SK-N-SH (cell line): ENCODE measurements around the gene SMARCA4. TPM values are rescaled to one million over a fixed set of nuclear protein-coding genes. Genes with fewer than 3 reads are reported as not detected.
"Not testable (repeated sequence)": the region's sequence is repeated elsewhere in the genome, so short reads cannot be mapped to it uniquely, and the experiment has no call there.

ENCODE experiments used
- CTCF ChIA-PET: fragments of 300-600, 350-600 bp; formaldehyde crosslinking; extraction: SDS; loops from one replicate; lab custom pipeline; 2021; lab: Yijun Ruan, JAX
- POLR2A ChIA-PET: fragments of 350-600 bp; sonication (Branson Sonifier 250); formaldehyde crosslinking; extraction: SDS; loops from one replicate; lab custom pipeline; 2020; ENCODE audit warnings: antibody characterized with exemption, inconsistent platforms; lab: Yijun Ruan, JAX
- DNase-seq: peaks from one replicate; pipeline ENCODE4 v3.0.0; 2012
- H2AFZ ChIP-seq: fragments of 200-600 bp; sonication (generic); 2 replicates; pipeline ENCODE4 v1.8.1; 2016; ENCODE audit warnings: antibody characterized with exemption, mild to moderate bottlenecking, low read depth
- H3F3A ChIP-seq: fragments of 200-600 bp; sonication (generic); replicated peaks from 2 replicates; pipeline ENCODE3; 2016; ENCODE audit warnings: antibody characterized with exemption, mild to moderate bottlenecking; ENCODE audit not compliant: insufficient read depth
- H3K27ac ChIP-seq, 2 experiments: fragments of 200-500 bp in 1 of 2; fragments of 200-600 bp in 1 of 2; sonication (Bioruptor generic) in 1 of 2; sonication (generic), shearing (Covaris generic) in 1 of 2; 2 replicates each; pipeline versions ENCODE4 v1.5.1 to v1.6.1; 2014 to 2016; ENCODE audit warnings: low read depth in 2 of 2, inconsistent platforms in 1 of 2, low read length in 1 of 2, mild to moderate bottlenecking in 1 of 2, mixed read lengths in 1 of 2
- H3K27me3 ChIP-seq: fragments of 200-600 bp; sonication (generic), shearing (Covaris generic); 2 replicates; pipeline ENCODE4 v1.6.1; 2016; ENCODE audit warnings: mixed run types; ENCODE audit not compliant: insufficient read depth
- H3K36me3 ChIP-seq, 2 experiments: fragments of 200-500 bp in 1 of 2; fragments of 200-600 bp in 1 of 2; sonication (Bioruptor generic) in 1 of 2; sonication (generic) in 1 of 2; replicated peaks in 1 of 2; 2 replicates each; pipeline versions ENCODE3 to v1.5.1; 2014 to 2016; ENCODE audit warnings: low read length in 1 of 2, mild to moderate bottlenecking in 1 of 2; ENCODE audit not compliant: insufficient read depth in 2 of 2, control insufficient read depth in 1 of 2
- H3K4me1 ChIP-seq, 2 experiments: fragments of 200-500 bp in 1 of 2; fragments of 200-600 bp in 1 of 2; sonication (Bioruptor generic) in 1 of 2; sonication (generic), shearing (Covaris generic) in 1 of 2; 2 replicates each; pipeline versions ENCODE4 v1.5.1 to v1.6.1; 2014 to 2016; ENCODE audit warnings: low read depth in 1 of 2, low read length in 1 of 2, mixed run types in 1 of 2; ENCODE audit not compliant: insufficient read depth in 2 of 2, control insufficient read depth in 1 of 2
- H3K4me2 ChIP-seq: fragments of 200-600 bp; sonication (generic), shearing (Covaris generic); 2 replicates; pipeline ENCODE4 v1.6.1; 2017; ENCODE audit warnings: mixed run types
- H3K4me3 ChIP-seq, 2 experiments: fragments of 200-500 bp in 1 of 2; fragments of 200-600 bp in 1 of 2; sonication (Bioruptor generic) in 1 of 2; sonication (generic), shearing (Covaris generic) in 1 of 2; 2 replicates each; pipeline versions ENCODE4 v1.5.1 to v1.8.1; 2014 to 2016; ENCODE audit warnings: low read depth in 2 of 2, inconsistent platforms in 1 of 2, low read length in 1 of 2, mild to moderate bottlenecking in 1 of 2, mixed read lengths in 1 of 2, moderate library complexity in 1 of 2
- H3K79me2 ChIP-seq: fragments of 200-600 bp; sonication (generic); 2 replicates; pipeline ENCODE4 v1.8.1; 2017; ENCODE audit warnings: mild to moderate bottlenecking; ENCODE audit not compliant: insufficient read depth
- H3K9ac ChIP-seq: fragments of 200-600 bp; sonication (generic); 2 replicates; pipeline ENCODE4 v1.6.1; 2017; ENCODE audit warnings: mixed run types
- H3K9me2 ChIP-seq: fragments of 200-600 bp; sonication (generic); 2 replicates; pipeline ENCODE4 v1.6.1; 2017; ENCODE audit warnings: mixed run types
- H3K9me3 ChIP-seq: fragments of 200-600 bp; sonication (generic); 2 replicates; pipeline ENCODE4 v1.6.1; 2017; ENCODE audit warnings: mixed run types, mild to moderate bottlenecking, moderate library complexity
- H4K20me1 ChIP-seq: fragments of 200-600 bp; sonication (generic); 2 replicates; pipeline ENCODE4 v1.6.1; 2017; ENCODE audit warnings: mild to moderate bottlenecking, mixed run types; ENCODE audit not compliant: insufficient read depth
- CHD2 ChIP-seq: fragments of 150-350 bp; IDR thresholded peaks from 2 replicates; pipeline ENCODE4 v1.6.1; 2018; ENCODE audit warnings: low read length; ENCODE audit not compliant: partially characterized antibody
- ELF1 ChIP-seq: IDR thresholded peaks from 2 replicates; pipeline ENCODE4 v1.4.0; 2012
- EZH2phosphoT487 ChIP-seq: fragments of 200-600 bp; sonication (generic); IDR thresholded peaks from 2 replicates; pipeline ENCODE4 v1.6.1; 2017; ENCODE audit warnings: low read depth, mixed run types, mild to moderate bottlenecking, antibody characterized with exemption, moderate library complexity, borderline replicate concordance
- FOSL2 ChIP-seq: IDR thresholded peaks from 2 replicates; pipeline ENCODE4 v1.4.0; 2012; ENCODE audit warnings: low read depth, mild to moderate bottlenecking, moderate library complexity, borderline replicate concordance
- FOXM1 ChIP-seq: IDR thresholded peaks from 2 replicates; pipeline ENCODE4 v1.4.0; 2012; ENCODE audit warnings: low read depth, mild to moderate bottlenecking
- GABPA ChIP-seq: IDR thresholded peaks from 2 replicates; pipeline ENCODE4 v1.4.0; 2012; ENCODE audit warnings: low read depth, mild to moderate bottlenecking
- GATA2 ChIP-seq: sonication (generic); formaldehyde crosslinking; IDR thresholded peaks from 2 replicates; pipeline ENCODE4 v1.5.0; 2020; ENCODE audit warnings: mild to moderate bottlenecking, missing genetic modification reagents
- IRF3 ChIP-seq: fragments of 150-350 bp; IDR thresholded peaks from 2 replicates; pipeline ENCODE4 v1.6.1; 2016; ENCODE audit warnings: mild to moderate bottlenecking, low read depth, low read length
- NFIC ChIP-seq: IDR thresholded peaks from 2 replicates; pipeline ENCODE4 v1.4.0; 2012; ENCODE audit warnings: borderline replicate concordance
- RAD21 ChIP-seq: IDR thresholded peaks from 2 replicates; pipeline ENCODE4 v1.6.1; 2012; ENCODE audit warnings: mild to moderate bottlenecking, low read length
- RCOR1 ChIP-seq: fragments of 150-350 bp; IDR thresholded peaks from 2 replicates; pipeline ENCODE4 v1.6.1; 2017; ENCODE audit warnings: antibody characterized with exemption, low read length
- RFX5 ChIP-seq: IDR thresholded peaks from 2 replicates; pipeline ENCODE4 v1.6.1; 2012; ENCODE audit warnings: mild to moderate bottlenecking, improper control_type of control experiment, low read length
- RXRA ChIP-seq: IDR thresholded peaks from 2 replicates; pipeline ENCODE4 v1.4.0; 2012; ENCODE audit warnings: low read depth, mild to moderate bottlenecking, borderline replicate concordance
- SIN3A ChIP-seq: IDR thresholded peaks from 2 replicates; pipeline ENCODE4 v1.6.1; 2012; ENCODE audit warnings: low read depth, mild to moderate bottlenecking, low read length, moderate library complexity, borderline replicate concordance
- TCF12 ChIP-seq: IDR thresholded peaks from 2 replicates; pipeline ENCODE4 v1.4.0; 2012
- TEAD4 ChIP-seq: IDR thresholded peaks from 2 replicates; pipeline ENCODE4 v1.4.0; 2012; ENCODE audit warnings: mild to moderate bottlenecking, borderline replicate concordance; ENCODE audit not compliant: insufficient read depth
- USF2 ChIP-seq: fragments of 150-350 bp; IDR thresholded peaks from 2 replicates; pipeline ENCODE4 v1.6.1; 2017; ENCODE audit warnings: antibody characterized with exemption, low read length, low read depth, borderline replicate concordance
- YY1 ChIP-seq: IDR thresholded peaks from 2 replicates; pipeline ENCODE4 v1.4.0; 2012; ENCODE audit warnings: low read depth, mild to moderate bottlenecking
- ZBTB33 ChIP-seq: IDR thresholded peaks from 2 replicates; pipeline ENCODE4 v1.4.0; 2012; ENCODE audit warnings: low read depth, borderline replicate concordance
- WGBS: methylation state at CpG from one replicate; pipeline ENCODE4 v1.1.6; 2017; ENCODE audit warnings: low lambda C conversion rate; 5-methylcytosine and 5-hydroxymethylcytosine counted together
- polyA plus RNA-seq, 3 experiments: library from polyadenylated mRNA; depleted of rRNA; stranded (reverse); fragments of >200 nt; gene quantifications; 2 replicates each; pipeline ENCODE4 v1.2.3, GENCODE V29; 2012

The SMARCA4 gene
- polyA plus RNA-seq, 1 of the 3 experiments (the other 2 are of a cell fraction): 90.7 TPM

- no peak for TF ChIP-seq USF2
- TF ChIP-seq ZBTB33: no peak
- no peak for TF ChIP-seq TEAD4
- no peak for TF ChIP-seq RXRA
- TF ChIP-seq SIN3A: no peak
- TF ChIP-seq GATA2: no peak
- no peak for TF ChIP-seq YY1
- TF ChIP-seq NFIC: no peak
- TF ChIP-seq IRF3: no peak
- no peak for TF ChIP-seq ELF1
- TF ChIP-seq FOXM1: no peak
- TF ChIP-seq TCF12: no peak
- no peak for TF ChIP-seq FOSL2
- Histone ChIP-seq H4K20me1 (no peaks in the 10 kb centered on the region; the same call in 1 of the 2 replicates), H3K79me2 (peaks cover 46% of the 10 kb centered on the region), H3F3A (peaks cover 10% of the 10 kb centered on the region), H3K9me2 (no peaks in the 10 kb centered on the region), H3K4me2 (no peak overlapping the region), H3K4me1 (peaks cover 7 to 8% of the 10 kb centered on the region in 2 experiments; a peak in 2 of 4 replicates), H3K27ac (no peak overlapping the region), H3K9ac (no peak overlapping the region), H3K27me3 (no peaks in the 10 kb centered on the region), H2AFZ (no peak overlapping the region), H3K9me3 (no peaks in the 10 kb centered on the region; the same call in 1 of the 2 replicates), H3K36me3 (peaks cover 16 to 25% of the 10 kb centered on the region in 2 experiments), H3K4me3 (no peak overlapping the region)
- ChIA-PET POLR2A (no interaction called here), CTCF (interaction anchor here (2.0 kb wide), 1 partner anchor 25 kb away, joined by 10 read pairs; no protein-coding TSS in a partner anchor)
- no peak for DNase-seq
- 87% methylated on average over 5 of the region's 5 CpGs for WGBS
Measured at GRCh38 chr19:11101057-11101456, 140.2 kb downstream of the SMARCA4 start.

- no peak overlapping the region for H3K27ac ChIP-seq
- no peak overlapping the region for H3K4me3 ChIP-seq
- H3K9me3 ChIP-seq: no peaks in the 10 kb centered on the region; the same call in 1 of the 2 replicates
- no peaks in the 10 kb centered on the region for H3K27me3 ChIP-seq
- no peaks in the 10 kb centered on the region for H3K9me2 ChIP-seq
- DNase-seq: no peak
- H3K79me2 ChIP-seq: peaks cover 28% of the 10 kb centered on the region
- no peak overlapping the region for H2AFZ ChIP-seq
- POLR2A ChIA-PET: no interaction called here
- CTCF ChIA-PET: no interaction called here
- H3K4me1 ChIP-seq: peaks cover 0 to 10% of the 10 kb centered on the region in 2 experiments; a peak in 1 of 4 replicates
- WGBS: 97% methylated on average over 9 of the region's 16 CpGs
- no peaks in the 10 kb centered on the region for H3F3A ChIP-seq
- H3K4me2 ChIP-seq: no peak overlapping the region
- no peaks in the 10 kb centered on the region for H4K20me1 ChIP-seq
- H3K9ac ChIP-seq: no peak overlapping the region
- H3K36me3 ChIP-seq: peaks cover 16 to 32% of the 10 kb centered on the region in 2 experiments
- no peak for TF ChIP-seq RCOR1
- TF ChIP-seq FOSL2: no peak
- no peak for TF ChIP-seq FOXM1
- TF ChIP-seq SIN3A: no peak
- TF ChIP-seq EZH2phosphoT487: no peak
- no peak for TF ChIP-seq GABPA
- no peak for TF ChIP-seq TEAD4
- no peak for TF ChIP-seq RAD21
- no peak for TF ChIP-seq RXRA
- TF ChIP-seq CHD2: no peak
- TF ChIP-seq RFX5: no peak
- TF ChIP-seq, all 33 proteins: peak for 0
Measured at GRCh38 chr19:11102944-11103343, 142.1 kb downstream of the SMARCA4 start.

- H3K4me1 ChIP-seq, H3F3A ChIP-seq, H3K9me3 ChIP-seq, DNase-seq, H2AFZ ChIP-seq, H4K20me1 ChIP-seq, H3K4me2 ChIP-seq, H3K27me3 ChIP-seq, H3K27ac ChIP-seq, POLR2A ChIA-PET, H3K4me3 ChIP-seq, H3K9me2 ChIP-seq, H3K9ac ChIP-seq: not testable (repeated sequence)
- 96% methylated on average over 10 of the region's 10 CpGs for WGBS
- CTCF ChIA-PET: interaction anchor here (1.0 to 1.2 kb wide), 3 partner anchors 9 to 161 kb away, joined by 3 to 5 read pairs (median 3); no protein-coding TSS in a partner anchor
- peaks cover 19 to 33% of the 10 kb centered on the region in 2 experiments for H3K36me3 ChIP-seq
- peaks cover 21% of the 10 kb centered on the region; the same call in 1 of the 2 replicates for H3K79me2 ChIP-seq
Measured at GRCh38 chr19:11103667-11104066, 142.8 kb downstream of the SMARCA4 start.
